GM03348 (cell line): ENCODE data around the gene ENSA.
A peak's percentile ranks its signal among the peaks of the same experiment; 100 is the strongest.
"Not testable (repeated sequence)": the region's sequence is repeated elsewhere in the genome, so short reads cannot be mapped to it uniquely, and the experiment has no call there.

Experiments
- DNase-seq: peaks from one replicate; pipeline ENCODE4 v3.0.0; 2012; ENCODE audit warnings: low spot score

The ENSA gene

DNA sequence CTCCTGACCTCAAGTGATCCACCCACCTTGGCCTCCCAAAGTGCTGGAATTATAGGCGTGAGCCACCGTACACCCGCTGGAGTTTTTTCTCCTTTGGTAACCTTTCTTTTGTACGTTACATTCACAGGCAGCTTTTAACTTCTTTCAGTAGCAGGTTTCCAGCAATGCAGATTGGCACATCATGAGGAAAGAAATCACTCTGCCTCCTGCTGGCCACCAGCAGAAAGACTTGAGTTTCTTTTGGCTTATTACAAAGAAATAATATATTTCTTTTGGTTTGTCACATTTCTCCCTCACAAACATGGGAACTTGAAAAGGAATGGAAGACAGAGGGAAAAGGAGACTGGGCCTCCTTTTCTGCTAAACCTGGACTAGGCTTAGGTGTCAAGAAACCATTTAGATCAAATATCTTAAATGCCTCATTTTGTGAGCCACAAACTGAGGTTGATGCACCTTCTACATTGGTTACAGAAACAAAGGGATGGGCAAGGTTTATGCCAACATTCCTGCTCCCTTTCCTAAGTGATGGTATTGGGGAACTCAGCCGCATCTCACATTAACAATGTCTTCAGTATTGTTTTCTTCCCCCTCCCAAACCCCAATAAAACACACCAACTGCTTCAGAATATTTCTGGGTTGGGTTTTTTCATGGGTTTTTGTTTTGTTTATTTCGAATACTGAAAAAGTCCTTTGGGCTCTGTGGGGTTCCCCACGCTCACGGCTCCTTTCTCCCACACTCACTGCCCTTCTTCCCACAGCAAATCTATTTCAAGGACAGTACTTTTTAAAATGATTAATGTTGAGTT, 7.7 kb downstream of the ENSA start:
- DNase-seq = peak; percentile 68

DNA sequence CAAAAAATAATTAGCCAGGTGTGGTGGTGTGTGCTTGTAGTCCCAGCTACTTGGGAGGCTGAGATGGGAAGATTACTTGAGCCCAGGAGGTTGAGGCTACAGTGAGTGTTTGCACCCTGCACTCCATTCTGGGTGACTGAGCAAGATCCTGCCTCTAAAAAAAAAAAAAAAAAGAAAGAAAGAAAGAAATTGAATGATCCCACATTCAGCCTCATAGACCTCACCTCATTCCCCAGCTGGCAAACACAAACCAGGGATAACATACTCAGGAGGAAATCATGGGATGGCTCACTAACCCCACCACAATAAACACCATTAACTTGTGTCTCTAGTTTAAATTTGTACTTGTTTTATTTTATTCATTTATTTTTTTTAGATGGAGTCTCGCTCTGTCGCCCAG, 8.5 kb downstream of the ENSA start:
- no peak for DNase-seq

DNA sequence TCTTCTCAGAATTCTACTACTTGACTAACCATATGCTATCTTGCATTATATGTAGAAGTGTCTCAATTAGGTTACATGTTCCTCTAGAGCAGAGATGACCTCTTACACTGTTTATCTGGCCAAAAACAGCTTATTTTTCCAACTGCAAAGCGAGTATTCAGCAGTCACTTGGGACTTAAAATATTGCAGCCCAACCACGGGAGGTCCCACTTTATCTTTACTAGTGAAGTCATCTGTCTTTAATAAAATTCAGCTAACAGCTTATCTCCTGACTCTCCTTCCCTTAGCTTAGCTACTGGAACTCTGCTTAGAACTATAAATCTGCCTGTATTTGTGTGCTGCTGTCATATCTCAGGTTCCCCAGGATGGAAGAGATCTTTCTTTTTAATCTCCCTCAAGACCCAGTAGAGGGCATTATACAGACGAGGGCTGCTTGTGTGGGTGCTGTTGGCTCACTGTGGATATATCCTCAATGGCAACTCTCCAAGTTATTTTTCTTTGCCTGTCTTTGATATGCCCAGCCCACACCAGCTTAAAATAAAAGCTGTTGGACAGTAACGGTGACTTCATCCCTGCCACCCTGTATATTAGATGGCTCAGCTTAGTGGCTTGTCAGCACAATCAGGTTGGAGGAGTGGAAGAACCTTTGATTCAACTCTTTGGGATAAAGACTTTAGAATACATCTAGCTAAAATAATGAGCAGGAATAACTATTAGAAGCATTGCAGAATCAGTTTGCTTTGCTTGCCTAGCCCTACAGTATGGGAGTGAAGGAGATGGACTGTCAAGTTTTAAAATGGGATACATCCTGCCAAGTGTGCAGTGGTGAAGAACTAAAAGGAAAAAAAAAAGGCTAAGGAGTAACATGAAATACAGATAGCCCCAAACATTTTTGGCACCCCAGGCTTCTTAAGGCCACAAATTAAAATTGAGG, 9.6 kb downstream of the ENSA start:
- peak; percentile 66 for DNase-seq

DNA sequence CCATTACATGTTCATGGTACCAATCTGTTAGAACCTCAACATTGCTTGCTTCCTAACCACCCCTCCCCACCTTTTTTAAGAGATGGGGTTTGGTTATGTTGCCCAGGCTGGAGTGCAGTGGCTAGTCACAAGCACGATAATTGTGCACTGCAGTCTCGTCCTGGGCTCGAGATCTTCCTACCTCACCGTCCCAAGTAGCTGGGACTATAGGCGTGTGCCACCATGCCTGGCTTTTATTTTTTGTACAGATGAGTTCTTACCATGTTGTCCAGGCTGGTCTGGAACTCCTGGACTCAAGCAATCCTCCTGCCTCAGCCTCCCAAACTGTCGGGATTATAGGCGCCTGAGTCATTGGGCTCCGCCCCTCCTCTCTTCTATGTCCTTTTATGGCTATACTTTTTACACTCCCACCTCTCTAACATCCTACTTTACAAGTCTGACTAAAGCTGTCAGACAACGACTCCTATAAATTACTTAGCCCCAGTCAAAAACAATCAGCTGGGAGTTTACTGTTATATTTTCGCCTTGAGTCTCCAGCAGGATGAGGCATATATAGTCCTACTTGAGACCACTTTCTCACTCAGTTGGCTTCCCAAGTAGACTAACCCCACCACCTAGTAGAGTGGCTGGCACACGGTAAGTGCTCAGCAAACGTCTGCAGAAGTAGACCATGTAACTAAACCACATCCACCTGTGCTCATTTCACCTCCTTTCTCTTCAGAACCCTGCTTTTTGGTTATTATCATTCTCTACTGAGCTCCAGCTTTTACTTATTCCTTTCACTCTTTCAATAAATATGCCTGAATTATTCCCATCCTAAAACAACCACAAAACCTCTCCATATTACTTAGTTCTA, 13.8 kb downstream of the ENSA start:
- no peak for DNase-seq

DNA sequence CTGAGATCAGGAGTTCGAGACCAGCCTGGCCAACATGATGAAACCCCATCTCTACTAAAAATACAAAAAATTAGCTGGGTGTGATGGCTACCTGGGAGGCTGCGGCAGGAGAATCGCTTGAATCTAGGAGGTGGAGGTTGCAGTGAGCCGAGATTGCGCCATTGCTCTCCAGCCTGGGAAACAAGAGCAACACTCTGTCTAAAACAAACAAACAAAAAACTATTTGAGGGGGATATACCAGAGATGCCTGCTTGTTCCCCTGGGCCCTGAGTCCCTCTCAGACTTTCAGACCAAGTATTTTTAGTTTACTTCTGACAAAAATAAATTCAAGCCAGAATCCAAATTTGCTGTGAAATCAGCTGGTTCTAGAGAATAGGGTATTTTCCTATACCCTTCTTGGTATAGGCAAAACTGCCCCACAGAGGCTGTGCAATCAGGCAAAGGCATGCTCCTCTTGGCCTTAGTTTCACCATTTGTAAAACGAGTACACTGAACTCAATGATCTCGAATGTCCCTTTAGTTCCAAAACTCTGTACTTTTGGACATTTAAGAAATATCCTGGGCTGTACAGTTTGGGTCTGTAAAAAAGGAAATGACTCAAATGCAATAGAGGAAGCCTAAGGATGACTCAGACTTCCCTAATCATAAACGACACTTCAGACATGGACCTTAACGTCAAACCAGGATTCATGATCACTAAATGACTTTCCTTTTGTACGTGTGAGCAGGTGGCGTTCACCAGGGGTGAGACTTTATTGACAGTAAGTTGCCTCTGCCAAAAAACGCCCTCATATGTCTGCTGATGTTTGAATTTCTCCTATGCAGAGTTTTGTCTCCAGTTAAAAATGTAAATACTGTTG, 16.1 kb downstream of the ENSA start:
- DNase-seq = peak; percentile 62

DNA sequence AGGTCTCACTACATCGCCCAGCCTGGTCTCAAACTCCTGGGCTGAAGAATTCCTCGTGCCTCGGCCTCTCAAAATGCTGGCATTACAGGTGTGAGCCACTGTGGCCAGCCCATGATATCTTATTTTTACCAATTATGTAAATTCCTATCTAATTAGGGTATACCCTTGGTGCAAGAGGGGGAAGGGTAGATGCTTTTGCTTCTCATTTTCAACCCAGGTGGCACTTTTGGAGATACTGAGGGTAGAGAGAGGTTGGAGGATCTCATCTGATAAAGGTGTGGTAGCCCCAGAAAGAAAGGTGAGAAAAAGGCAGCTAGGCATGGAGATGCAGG, 17.4 kb downstream of the ENSA start:
- DNase-seq = no peak

DNA sequence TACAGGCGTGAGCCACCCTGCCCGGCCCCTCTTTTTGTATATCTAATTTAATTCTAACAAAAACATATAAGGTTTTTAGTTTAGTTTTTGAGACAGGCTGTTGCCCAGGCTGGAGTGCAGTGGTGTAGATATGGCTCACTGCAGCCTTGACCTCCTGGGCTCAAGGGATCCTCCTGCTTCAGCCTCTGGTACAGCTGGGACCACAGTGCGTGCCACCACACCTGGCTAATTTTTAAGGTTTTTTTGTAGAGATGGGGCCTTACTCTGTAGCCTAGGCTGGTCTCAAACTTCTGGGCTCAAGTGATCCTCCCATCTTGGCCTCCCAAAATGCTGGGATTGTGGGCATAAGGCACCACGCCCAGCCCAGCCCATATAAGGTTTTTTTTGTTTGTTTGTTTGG, 18.8 kb downstream of the ENSA start:
- no peak for DNase-seq

DNA sequence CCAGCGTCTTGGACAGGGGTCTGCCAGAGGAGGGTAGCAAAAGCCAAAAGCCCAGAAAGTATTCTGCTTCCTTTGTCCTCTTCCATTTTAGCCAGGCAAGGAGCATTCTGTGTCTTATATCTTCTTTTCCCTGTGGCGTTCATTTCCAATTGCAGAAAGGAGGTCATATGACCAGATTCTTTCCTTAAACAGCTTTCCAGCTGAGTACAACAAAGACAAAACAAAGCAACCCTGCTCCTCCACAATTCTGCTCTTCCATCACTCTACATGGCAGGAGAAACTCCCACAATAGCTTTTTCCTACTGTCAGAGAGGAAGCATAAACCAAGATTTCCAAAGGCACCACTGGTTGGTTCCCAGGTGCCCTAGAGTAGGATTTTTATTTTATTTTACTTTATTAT, 19.7 kb downstream of the ENSA start:
- DNase-seq = peak; percentile 16

DNA sequence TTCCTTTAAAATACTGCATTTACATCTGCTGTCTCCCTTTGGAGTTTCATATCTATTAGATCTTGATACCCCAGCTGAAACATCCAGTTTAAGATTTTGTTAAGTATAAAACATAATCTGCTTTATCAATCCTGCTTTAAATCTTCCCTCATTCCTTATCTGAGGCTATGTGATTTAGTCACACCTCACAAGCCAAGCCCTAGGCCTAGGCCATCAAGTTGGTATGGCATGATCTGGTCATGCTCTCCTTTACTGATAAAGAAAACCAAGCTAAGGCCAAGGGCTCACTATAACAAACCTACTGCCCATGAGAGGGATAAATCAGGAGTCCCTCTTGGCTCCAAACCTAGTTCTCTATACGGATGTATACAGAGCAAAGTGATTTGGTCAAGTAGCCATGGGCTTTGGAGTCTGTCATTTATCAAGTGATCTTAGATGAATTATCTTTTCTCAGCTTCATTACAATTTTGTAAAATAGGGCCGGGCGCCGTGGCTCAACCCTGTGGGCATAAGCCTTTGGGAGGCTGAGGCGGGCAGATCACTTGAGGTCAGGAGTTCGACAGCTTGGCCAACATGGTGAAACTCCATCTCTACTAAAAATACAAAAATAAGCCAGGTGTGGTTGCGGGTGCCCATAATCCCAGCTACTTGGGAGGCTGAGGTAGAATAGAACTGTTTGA, 22.8 kb downstream of the ENSA start:
- DNase-seq = no peak

DNA sequence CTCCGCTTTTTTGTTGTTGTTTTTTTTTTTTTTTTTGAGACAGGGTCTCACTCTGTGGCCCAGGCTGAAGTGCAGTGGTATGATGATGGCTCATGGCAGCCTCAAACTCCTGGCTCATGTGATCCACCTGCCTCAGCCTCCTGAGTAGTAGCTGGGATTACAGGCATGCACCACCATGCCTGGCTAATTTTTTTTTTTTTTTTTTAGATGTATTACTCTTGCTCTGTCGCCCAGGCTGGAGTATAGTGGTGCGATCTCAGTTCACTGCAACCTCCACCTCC, 24.0 kb downstream of the ENSA start:
- not testable (repeated sequence) for DNase-seq

DNA sequence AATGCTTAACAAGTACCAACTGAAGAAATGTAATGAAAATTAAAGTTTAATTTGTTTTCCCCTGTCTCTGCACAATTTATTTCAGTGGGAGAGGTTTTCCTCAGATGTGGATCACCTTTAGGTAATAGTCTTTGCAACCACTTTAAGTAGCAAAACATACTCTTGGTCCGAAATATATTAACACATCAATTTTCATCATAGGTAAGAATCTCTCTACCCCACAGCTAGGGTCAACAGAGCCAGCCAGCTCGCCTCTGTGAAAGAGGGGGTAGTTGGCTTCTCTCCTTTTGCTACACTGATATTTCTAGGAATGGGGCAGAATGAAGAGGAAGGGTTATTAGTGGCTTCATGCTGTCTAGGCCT, 25.2 kb downstream of the ENSA start:
- no peak for DNase-seq

DNA sequence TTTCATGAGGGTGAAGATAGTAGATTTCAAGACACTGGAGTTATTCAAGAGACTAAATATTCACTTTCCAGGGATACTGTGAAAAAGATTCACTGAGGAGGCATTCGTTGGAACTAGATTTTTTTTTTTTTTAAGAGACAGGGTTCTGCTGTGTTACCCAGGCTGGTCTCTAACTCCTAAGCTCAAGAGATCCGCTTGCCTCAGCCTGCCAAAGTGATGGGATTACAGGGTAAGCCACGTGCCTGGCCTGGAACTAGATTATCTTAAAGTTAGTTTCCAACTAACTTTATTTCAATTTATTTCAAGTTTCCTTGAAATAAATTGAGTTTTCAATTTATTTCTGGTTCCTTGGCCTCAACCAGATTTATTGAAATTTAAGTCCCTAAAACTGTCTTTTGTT, 25.7 kb downstream of the ENSA start:
- no peak for DNase-seq

DNA sequence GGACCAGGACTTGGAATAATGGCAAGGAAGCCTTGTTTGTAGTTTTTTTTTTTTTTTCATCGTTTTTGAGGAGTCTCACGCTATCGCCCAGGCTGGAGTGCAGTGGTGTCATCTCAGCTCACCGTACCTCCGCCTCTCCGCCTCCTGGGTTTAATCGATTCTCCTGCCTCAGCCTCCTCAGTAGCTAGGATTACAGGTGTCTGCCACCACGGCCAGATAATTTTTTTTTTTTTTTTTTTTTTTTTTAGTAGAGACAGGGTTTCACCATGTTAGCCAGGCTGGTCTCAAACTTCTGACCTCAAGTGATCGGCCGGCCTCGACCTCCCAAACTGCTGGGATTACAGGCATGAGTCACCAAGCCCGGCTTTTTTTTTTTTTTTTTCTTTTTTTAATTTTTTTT, 27.0 kb downstream of the ENSA start:
- DNase-seq = not testable (repeated sequence)

DNA sequence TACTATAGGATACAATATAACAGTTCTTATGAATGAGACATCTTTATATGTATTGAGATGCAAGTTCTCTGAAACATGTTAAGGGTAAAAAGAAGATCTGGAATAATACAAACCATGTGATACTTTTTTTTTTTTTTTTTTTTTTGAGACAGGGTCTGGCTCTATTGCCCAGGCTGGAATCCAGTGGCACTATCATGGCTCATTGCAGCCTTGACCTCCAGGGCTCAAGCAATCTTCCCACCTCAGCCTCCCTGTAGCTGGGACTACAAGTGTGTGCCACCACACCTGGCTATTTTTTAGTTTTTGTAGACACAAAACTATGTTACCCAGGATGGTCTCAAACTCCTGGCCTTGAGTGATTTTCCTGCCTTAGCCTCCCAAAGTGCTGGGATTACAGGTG, 27.9 kb downstream of the ENSA start:
- no peak for DNase-seq

DNA sequence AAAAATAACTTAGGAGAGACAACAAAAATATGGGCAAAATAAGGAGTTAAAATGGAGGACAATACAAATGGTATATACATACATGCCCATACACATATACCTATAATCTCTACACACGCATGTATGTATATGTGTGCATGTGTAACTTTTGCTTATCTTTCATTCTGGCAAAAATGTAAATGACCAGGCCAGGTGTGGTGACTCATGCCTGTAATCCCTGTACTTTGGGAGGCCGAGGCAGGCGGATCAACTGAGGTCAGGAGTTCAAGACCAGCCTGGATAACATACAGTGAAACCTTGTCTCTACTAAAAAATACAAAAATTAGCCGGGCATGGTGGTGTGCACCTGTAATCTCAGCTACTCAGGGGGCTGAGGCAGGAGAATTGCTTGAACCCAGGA, 31.1 kb downstream of the ENSA start:
- DNase-seq = not testable (repeated sequence)

DNA sequence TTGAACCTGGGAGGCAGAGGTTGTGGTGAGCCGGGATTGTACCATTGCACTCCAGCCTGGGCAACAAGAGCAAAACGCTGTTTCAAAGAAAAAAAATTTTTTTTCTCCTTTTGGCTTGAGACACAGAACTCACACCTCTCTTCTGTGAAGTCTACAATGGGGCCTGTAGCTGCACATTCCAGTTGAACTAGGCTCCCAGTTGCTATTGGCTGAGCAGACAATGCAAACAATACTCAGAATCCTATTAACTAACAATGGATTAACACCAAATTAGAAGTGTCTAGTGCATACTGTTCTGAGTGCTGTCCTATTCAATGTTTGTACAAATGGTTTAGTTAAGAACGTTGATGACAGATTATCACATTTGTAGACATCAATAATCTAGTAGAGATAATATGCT, 32.4 kb downstream of the ENSA start:
- no peak for DNase-seq

DNA sequence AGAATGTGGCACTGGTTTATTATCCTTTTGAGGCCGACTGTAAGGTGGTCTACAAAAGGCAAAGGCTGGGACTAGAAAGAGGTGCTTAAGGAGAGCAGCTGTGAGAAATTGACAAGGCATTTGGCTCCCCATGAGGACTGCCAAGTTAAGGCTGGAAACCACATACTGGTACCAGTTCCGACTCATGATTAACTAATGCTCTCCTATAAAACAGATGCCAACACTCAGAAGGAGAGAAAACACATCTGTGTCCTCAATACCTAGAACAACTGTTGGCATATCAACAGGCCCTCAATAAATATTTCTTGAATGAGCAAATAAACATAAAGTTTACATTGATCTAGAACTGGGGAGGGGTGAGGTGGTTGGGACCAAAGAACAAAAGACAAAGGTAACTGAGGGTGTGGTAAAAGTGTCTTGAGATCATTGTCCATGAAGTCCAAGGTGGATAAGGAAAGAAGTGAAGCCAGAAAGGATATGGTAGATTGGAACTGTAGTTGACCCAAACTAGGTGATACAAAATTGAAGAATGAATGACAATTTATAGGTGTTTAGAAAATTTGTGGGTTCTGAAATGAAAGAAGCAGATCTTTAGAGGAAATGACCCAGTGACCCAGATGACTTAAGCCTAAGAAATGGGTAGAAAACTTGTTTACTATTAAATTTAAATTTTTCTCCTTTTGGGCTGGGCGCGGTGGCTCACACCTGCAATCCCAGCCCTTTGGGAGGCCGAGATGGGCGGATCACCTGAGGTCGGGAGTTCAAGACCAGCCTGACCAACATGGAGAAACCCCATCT, 33.1 kb downstream of the ENSA start:
- DNase-seq = peak; percentile 29

DNA sequence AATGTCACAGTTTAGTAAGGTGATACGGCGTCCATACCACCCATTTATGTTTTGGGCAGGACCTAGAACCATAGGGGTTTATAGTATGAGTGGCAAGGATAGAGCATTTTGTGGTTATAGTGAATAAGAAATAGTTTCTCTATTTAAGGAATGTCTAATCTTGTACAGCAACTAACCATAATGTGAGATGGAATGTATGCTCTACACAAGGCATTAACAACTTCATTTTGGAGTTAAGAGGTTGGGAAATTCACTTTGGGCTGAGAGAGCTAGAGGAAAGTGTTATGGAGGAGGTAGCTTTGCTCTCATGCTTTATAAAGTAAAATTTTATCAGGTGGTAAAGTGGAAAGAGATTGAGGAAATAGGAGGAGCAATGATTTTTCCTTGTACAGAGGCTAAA, 47.0 kb downstream of the ENSA start:
- no peak for DNase-seq

DNA sequence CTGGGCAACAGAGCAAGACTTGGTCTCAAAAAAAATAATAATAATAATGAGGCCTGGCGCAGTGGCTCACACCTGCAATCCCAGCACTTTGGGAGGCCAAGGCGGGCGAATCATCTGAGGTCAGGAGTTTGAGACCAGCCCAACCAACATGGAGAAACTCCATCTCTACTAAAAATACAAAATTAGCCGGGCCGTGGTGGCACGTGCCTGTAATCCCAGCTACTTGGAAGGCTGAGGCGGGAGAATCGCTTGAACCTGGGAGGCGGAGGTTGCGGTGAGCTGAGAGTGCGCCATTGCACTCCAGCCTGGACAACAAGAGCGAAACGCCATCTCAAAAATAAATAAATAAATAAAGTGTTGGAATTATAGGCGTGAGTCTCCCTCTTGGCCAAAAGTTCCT, 47.5 kb downstream of the ENSA start:
- not testable (repeated sequence) for DNase-seq

DNA sequence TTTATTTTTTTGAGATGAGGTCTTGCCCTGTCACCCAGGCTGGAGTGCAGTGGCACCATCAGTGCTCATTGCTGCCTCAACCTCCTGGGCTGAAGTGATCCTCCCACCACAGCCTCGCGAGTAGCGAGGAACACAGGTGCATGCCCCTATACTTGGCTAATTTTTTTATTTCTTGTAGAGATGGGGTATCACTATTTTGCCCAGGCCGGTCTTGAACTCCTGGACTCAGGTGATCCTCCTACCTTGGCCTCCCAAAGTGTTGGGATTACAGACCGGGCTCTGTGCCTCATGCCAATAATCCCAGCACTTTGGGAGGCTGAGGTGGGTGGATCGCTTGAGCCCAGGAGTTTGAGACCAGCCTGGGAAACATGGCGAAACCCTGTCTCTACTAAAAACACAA, 48.0 kb downstream of the ENSA start:
- not testable (repeated sequence) for DNase-seq
